ENCODE data around the gene RSRC1. TPM values are rescaled to one million over a fixed set of nuclear protein-coding genes. Genes with fewer than 3 reads are reported as not detected.
"Not testable (repeated sequence)": the region's sequence is repeated elsewhere in the genome, so short reads cannot be mapped to it uniquely, and the experiment has no call there.

RSRC1 gene
- total and polyA plus RNA-seq, 2 experiments from 2014 or later, result 22.6 to 34.1 TPM

GRCh38 chr3:158337110-158337509 lies 227.2 kb downstream of the RSRC1 start:
- 96% methylated on average over 7 of the region's 7 CpGs for WGBS (ENCODE audit: low lambda C conversion rate, missing lambda C conversion rate)
- Histone ChIP-seq H4K20me1 (ENCODE audit: insufficient read depth, poor library complexity, severe bottlenecking) (no peaks in the 10 kb centered on the region), H3K9me2 (replicated peaks; ENCODE audit: insufficient read depth) (no peaks in the 10 kb centered on the region), H3K9me3 (ENCODE audit: low read depth) (no peaks in the 10 kb centered on the region), H3K79me2 (no peaks in the 10 kb centered on the region), H3K4me2 (no peak overlapping the region), H3K4me3 (no peak overlapping the region), H3K36me3 (replicated peaks; ENCODE audit: insufficient read depth, low read depth) (no peaks in the 10 kb centered on the region), H3K27me3 (no peaks in the 10 kb centered on the region), H2AFZ (no peak overlapping the region), H3K4me1 (ENCODE audit: insufficient read depth) (no peaks in the 10 kb centered on the region), H3K27ac (no peak overlapping the region)
- TF ChIP-seq EZH2 (IDR thresholded peaks at IDR 0.05; ENCODE audit: borderline replicate concordance) (no peak), CTCF (IDR thresholded peaks at IDR 0.05; ENCODE audit: poor library complexity) (no peak), EZH2phosphoT487 (IDR thresholded peaks at IDR 0.05; ENCODE audit: low read depth, severe bottlenecking, unreplicated experiment) (no peak)
- DNase-seq (ENCODE audit: low spot score), result no peak

GRCh38 chr3:158339638-158340037 lies 229.7 kb downstream of the RSRC1 start:
- Histone ChIP-seq H3K36me3 (replicated peaks; ENCODE audit: insufficient read depth, low read depth) (no peaks in the 10 kb centered on the region), H3K9me3 (ENCODE audit: low read depth) (no peaks in the 10 kb centered on the region), H3K9me2 (replicated peaks; ENCODE audit: insufficient read depth) (no peaks in the 10 kb centered on the region), H4K20me1 (ENCODE audit: insufficient read depth, poor library complexity, severe bottlenecking) (no peaks in the 10 kb centered on the region), H3K4me1 (ENCODE audit: insufficient read depth) (no peaks in the 10 kb centered on the region), H3K27me3 (no peaks in the 10 kb centered on the region), H3K27ac (no peak overlapping the region), H3K79me2 (no peaks in the 10 kb centered on the region), H2AFZ (no peak overlapping the region), H3K4me3 (no peak overlapping the region), H3K4me2 (no peak overlapping the region)
- TF ChIP-seq CTCF (IDR thresholded peaks at IDR 0.05; ENCODE audit: poor library complexity) (no peak), EZH2phosphoT487 (IDR thresholded peaks at IDR 0.05; ENCODE audit: low read depth, severe bottlenecking, unreplicated experiment) (no peak), EZH2 (IDR thresholded peaks at IDR 0.05; ENCODE audit: borderline replicate concordance) (no peak)
- no peak for DNase-seq (ENCODE audit: low spot score)

- H3K4me1 ChIP-seq (ENCODE audit: insufficient read depth); H3K36me3 ChIP-seq (replicated peaks; ENCODE audit: insufficient read depth, low read depth); H3K9me3 ChIP-seq (ENCODE audit: low read depth); DNase-seq (ENCODE audit: low spot score); H3K4me2 ChIP-seq; H4K20me1 ChIP-seq (ENCODE audit: insufficient read depth, poor library complexity, severe bottlenecking); H3K4me3 ChIP-seq; H3K27ac ChIP-seq; H3K27me3 ChIP-seq; H3K9me2 ChIP-seq (replicated peaks; ENCODE audit: insufficient read depth); H2AFZ ChIP-seq; H3K79me2 ChIP-seq: not testable (repeated sequence)
- 93% methylated on average over 2 of the region's 2 CpGs for WGBS (ENCODE audit: low lambda C conversion rate, missing lambda C conversion rate)
Observed at GRCh38 chr3:158340951-158341350, 231.1 kb downstream of the RSRC1 start.

DNA sequence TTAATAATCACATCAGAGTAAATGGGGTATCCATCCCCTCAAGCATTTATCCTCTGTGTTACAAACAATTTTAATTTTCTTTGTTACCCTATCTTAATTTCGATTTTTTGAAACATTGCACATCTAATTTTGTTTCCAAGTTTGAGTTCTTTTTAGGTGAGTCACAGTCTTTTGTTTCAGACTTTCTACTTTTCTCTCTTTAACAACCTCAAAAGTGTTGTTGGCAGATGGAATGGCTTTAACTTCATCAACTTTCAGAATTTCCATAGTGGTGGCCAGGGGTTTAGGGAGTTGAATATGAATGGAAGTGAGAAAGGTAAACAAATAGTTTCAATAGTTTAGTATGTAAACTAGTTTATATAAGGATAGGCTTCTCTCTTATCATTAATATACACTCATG lies 238.1 kb downstream of the RSRC1 start:
- Histone ChIP-seq H3K4me3 (no peak overlapping the region), H3K4me1 (ENCODE audit: insufficient read depth) (no peaks in the 10 kb centered on the region), H3K27ac (no peak overlapping the region), H3K4me2 (no peak overlapping the region), H3K79me2 (no peaks in the 10 kb centered on the region), H2AFZ (no peak overlapping the region), H3K9me3 (ENCODE audit: low read depth) (no peaks in the 10 kb centered on the region), H3K36me3 (replicated peaks; ENCODE audit: insufficient read depth, low read depth) (no peaks in the 10 kb centered on the region), H3K27me3 (no peaks in the 10 kb centered on the region), H4K20me1 (ENCODE audit: insufficient read depth, poor library complexity, severe bottlenecking) (no peaks in the 10 kb centered on the region), H3K9me2 (replicated peaks; ENCODE audit: insufficient read depth) (no peaks in the 10 kb centered on the region)
- TF ChIP-seq EZH2phosphoT487 (IDR thresholded peaks at IDR 0.05; ENCODE audit: low read depth, severe bottlenecking, unreplicated experiment) (no peak), EZH2 (IDR thresholded peaks at IDR 0.05; ENCODE audit: borderline replicate concordance) (no peak), CTCF (IDR thresholded peaks at IDR 0.05; ENCODE audit: poor library complexity) (no peak)
- 88% methylated on average over 1 of the region's 1 CpG for WGBS (ENCODE audit: low lambda C conversion rate, missing lambda C conversion rate)
- no peak for DNase-seq (ENCODE audit: low spot score)

All from hepatocyte (in vitro differentiated cells).